ENCODE data around the gene METTL15.
"Not testable (repeated sequence)": the region's sequence is repeated elsewhere in the genome, so short reads cannot be mapped to it uniquely, and the experiment has no call there.

The METTL15 gene

GRCh38 chr11:28346209-28346608 lies 238.0 kb downstream of the METTL15 start:
- H3K4me1 ChIP-seq (ENCODE audit: insufficient read depth, low read length) = no peaks in the 10 kb centered on the region

GRCh38 chr11:28346721-28347120 lies 238.5 kb downstream of the METTL15 start:
- Histone ChIP-seq H3K9me3 (ENCODE audit: low read length) (no peaks in the 10 kb centered on the region), H2AFZ (ENCODE audit: low read depth, low read length) (no peak overlapping the region), H3K4me3 (ENCODE audit: low read length) (no peak overlapping the region), H3K4me1 (ENCODE audit: insufficient read depth, low read length) (no peaks in the 10 kb centered on the region), H3K36me3 (ENCODE audit: insufficient read depth, low read length) (no peaks in the 10 kb centered on the region), H3K27me3 (ENCODE audit: insufficient read depth, low read length) (no peaks in the 10 kb centered on the region)

More at GRCh38 chr11:28346209-28346608, 238.0 kb downstream of the METTL15 start:
- Histone ChIP-seq H3K27me3 (ENCODE audit: insufficient read depth, low read length) (no peaks in the 10 kb centered on the region), H3K9me3 (ENCODE audit: low read length) (no peaks in the 10 kb centered on the region), H3K4me3 (ENCODE audit: low read length) (no peak overlapping the region), H2AFZ (ENCODE audit: low read depth, low read length) (no peak overlapping the region), H3K36me3 (ENCODE audit: insufficient read depth, low read length) (no peaks in the 10 kb centered on the region)

- no peaks in the 10 kb centered on the region for H3K9me3 ChIP-seq (ENCODE audit: low read length)
- no peaks in the 10 kb centered on the region for H3K27me3 ChIP-seq (ENCODE audit: insufficient read depth, low read length)
- H3K36me3 ChIP-seq (ENCODE audit: insufficient read depth, low read length) = no peaks in the 10 kb centered on the region
- no peak overlapping the region for H2AFZ ChIP-seq (ENCODE audit: low read depth, low read length)
- no peaks in the 10 kb centered on the region for H3K4me1 ChIP-seq (ENCODE audit: insufficient read depth, low read length)
- H3K4me3 ChIP-seq (ENCODE audit: low read length) = no peak overlapping the region
Measured at GRCh38 chr11:28347371-28347770, 239.2 kb downstream of the METTL15 start.

GRCh38 chr11:28350216-28350615 lies 242.0 kb downstream of the METTL15 start:
- Histone ChIP-seq H3K36me3 (ENCODE audit: insufficient read depth, low read length) (no peaks in the 10 kb centered on the region), H3K4me3 (ENCODE audit: low read length) (no peak overlapping the region), H3K9me3 (ENCODE audit: low read length) (no peaks in the 10 kb centered on the region), H2AFZ (ENCODE audit: low read depth, low read length) (no peak overlapping the region), H3K27me3 (ENCODE audit: insufficient read depth, low read length) (no peaks in the 10 kb centered on the region), H3K4me1 (ENCODE audit: insufficient read depth, low read length) (peaks cover 3% of the 10 kb centered on the region)

GRCh38 chr11:28353991-28354390 lies 245.8 kb downstream of the METTL15 start:
- Histone ChIP-seq H3K36me3 (ENCODE audit: insufficient read depth, low read length) (no peaks in the 10 kb centered on the region), H3K4me3 (ENCODE audit: low read length) (no peak overlapping the region), H3K27me3 (ENCODE audit: insufficient read depth, low read length) (no peaks in the 10 kb centered on the region), H2AFZ (ENCODE audit: low read depth, low read length) (no peak overlapping the region), H3K4me1 (ENCODE audit: insufficient read depth, low read length) (peaks cover 3% of the 10 kb centered on the region), H3K9me3 (ENCODE audit: low read length) (no peaks in the 10 kb centered on the region)

- H3K4me3 ChIP-seq (ENCODE audit: low read length) = no peak overlapping the region
- no peaks in the 10 kb centered on the region for H3K4me1 ChIP-seq (ENCODE audit: insufficient read depth, low read length)
- no peaks in the 10 kb centered on the region for H3K36me3 ChIP-seq (ENCODE audit: insufficient read depth, low read length)
- peaks cover 3% of the 10 kb centered on the region for H3K9me3 ChIP-seq (ENCODE audit: low read length)
- H2AFZ ChIP-seq (ENCODE audit: low read depth, low read length) = no peak overlapping the region
- no peaks in the 10 kb centered on the region for H3K27me3 ChIP-seq (ENCODE audit: insufficient read depth, low read length)
Measured at GRCh38 chr11:28366549-28367346, 258.6 kb downstream of the METTL15 start.

- H3K27me3 ChIP-seq (ENCODE audit: insufficient read depth, low read length); H2AFZ ChIP-seq (ENCODE audit: low read depth, low read length); H3K4me3 ChIP-seq (ENCODE audit: low read length); H3K9me3 ChIP-seq (ENCODE audit: low read length); H3K36me3 ChIP-seq (ENCODE audit: insufficient read depth, low read length); H3K4me1 ChIP-seq (ENCODE audit: insufficient read depth, low read length): not testable (repeated sequence)
Measured at GRCh38 chr11:28378095-28378494, 269.9 kb downstream of the METTL15 start.

Measured in neuron (in vitro differentiated cells).